C4-2B (cell line): ENCODE results near the gene SRBD1.
A peak's percentile ranks its signal among the peaks of the same experiment; 100 is the strongest.

Experiments used
- H3K27ac ChIP-seq: fragments of 450-650 bp; 2 replicates; pipeline ENCODE4 v1.5.1; 2017
- CTCF ChIP-seq: fragments of 450-650 bp; conservative IDR thresholded peaks from 2 replicates; pipeline ENCODE4 v1.5.1; 2017; ENCODE audit warnings: mild to moderate bottlenecking
- ZFX ChIP-seq: fragments of 450-650 bp; IDR thresholded peaks from 2 replicates; pipeline ENCODE4 v1.6.1; 2017

The SRBD1 gene

GRCh38 chr2:45617496-45617895 lies 6.4 kb upstream of the SRBD1 start:
- TF ChIP-seq CTCF (no peak), ZFX (no peak)
- no peak overlapping the region for H3K27ac ChIP-seq

- TF ChIP-seq ZFX (no peak), CTCF (no peak)
- no peak overlapping the region for H3K27ac ChIP-seq
Observed at GRCh38 chr2:45616658-45617411, 5.8 kb upstream of the SRBD1 start.

GRCh38 chr2:45614871-45615415 lies 3.9 kb upstream of the SRBD1 start:
- no peak overlapping the region for H3K27ac ChIP-seq

GRCh38 chr2:45614330-45614729 lies 3.3 kb upstream of the SRBD1 start:
- no peak overlapping the region for H3K27ac ChIP-seq
- TF ChIP-seq CTCF (no peak), ZFX (no peak)

More at GRCh38 chr2:45614871-45615415, 3.9 kb upstream of the SRBD1 start:
- TF ChIP-seq ZFX (no peak), CTCF (no peak)

GRCh38 chr2:45612731-45613130 lies 1.7 kb upstream of the SRBD1 start:
- no peak overlapping the region for H3K27ac ChIP-seq
- TF ChIP-seq CTCF (no peak), ZFX (no peak)

GRCh38 chr2:45612285-45612684 lies 1.2 kb upstream of the SRBD1 start:
- H3K27ac ChIP-seq = no peak overlapping the region
- TF ChIP-seq CTCF (no peak), ZFX (no peak)

- peak; percentile 35 for TF ChIP-seq CTCF
- TF ChIP-seq ZFX = no peak
- peak overlapping the region; percentile 86 for H3K27ac ChIP-seq
Observed at GRCh38 chr2:45610281-45611019, 617 bp downstream of the SRBD1 start.
